DOHH2 (cell line): ENCODE results near the gene TRH.

Experiments
- CTCF ChIP-seq: fragments of 200-600 bp; sonication (generic); IDR thresholded peaks from one replicate; pipeline ENCODE4 v1.5.1; 2014; ENCODE audit warnings: antibody characterized with exemption, mild to moderate bottlenecking, low read depth, low read length; ENCODE audit not compliant: poor library complexity, severe bottlenecking
- EZH2phosphoT487 ChIP-seq: fragments of 200-600 bp; sonication (generic); IDR thresholded peaks from 2 replicates; pipeline ENCODE4 v1.6.1; 2017; ENCODE audit warnings: borderline replicate concordance, mild to moderate bottlenecking, antibody characterized with exemption, low read length, moderate library complexity, mixed read lengths

- no peak for TF ChIP-seq CTCF
- TF ChIP-seq EZH2phosphoT487, result no peak
Observed at GRCh38 chr3:129961141-129961541, 13.4 kb upstream of the TRH start.
